Measurements from ENCODE around the gene PLXND1.
A peak's percentile ranks its signal among the peaks of the same experiment; 100 is the strongest.
"Not testable (repeated sequence)": the region's sequence is repeated elsewhere in the genome, so short reads cannot be mapped to it uniquely, and the experiment has no call there.

Gene PLXND1

DNA sequence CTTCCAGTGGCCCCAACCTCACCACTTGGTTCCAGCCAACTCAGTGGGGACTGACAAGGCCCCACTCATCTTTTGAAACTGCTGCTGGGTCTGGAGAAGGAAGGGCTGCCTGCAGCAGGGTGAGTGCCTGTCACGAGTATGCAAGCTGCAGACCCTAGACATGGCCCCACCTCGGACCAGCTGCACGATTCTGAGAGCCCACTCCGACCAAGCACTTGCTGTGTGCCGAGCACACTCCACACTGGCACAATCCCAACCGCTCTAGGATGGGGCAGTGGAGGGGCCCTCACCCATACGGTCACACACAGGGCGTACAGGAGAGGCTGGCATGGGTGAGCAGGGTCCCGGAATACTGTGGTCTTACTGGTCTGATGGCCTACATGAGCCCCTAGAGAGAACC is 8.0 kb upstream of the PLXND1 start:
- DNase-seq: no peak

DNA sequence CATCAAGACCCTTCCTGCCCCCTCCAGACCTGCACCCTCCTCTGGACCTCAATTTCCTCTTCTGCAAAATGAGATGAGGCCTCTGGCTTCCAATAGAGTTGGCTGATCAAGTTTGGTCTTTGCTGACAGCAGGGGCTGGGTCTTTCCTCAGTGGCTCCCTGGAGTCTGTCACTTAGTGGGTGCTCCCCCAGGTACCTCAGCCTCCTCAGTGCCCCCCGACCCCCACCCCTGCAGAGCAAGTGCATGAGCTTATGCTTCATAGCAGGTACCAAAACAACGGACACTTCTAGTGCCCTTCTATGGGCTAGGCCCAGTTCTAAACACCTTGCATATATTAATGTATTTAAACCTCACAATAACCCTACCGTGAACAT is 6.9 kb upstream of the PLXND1 start:
- no peak for DNase-seq

DNA sequence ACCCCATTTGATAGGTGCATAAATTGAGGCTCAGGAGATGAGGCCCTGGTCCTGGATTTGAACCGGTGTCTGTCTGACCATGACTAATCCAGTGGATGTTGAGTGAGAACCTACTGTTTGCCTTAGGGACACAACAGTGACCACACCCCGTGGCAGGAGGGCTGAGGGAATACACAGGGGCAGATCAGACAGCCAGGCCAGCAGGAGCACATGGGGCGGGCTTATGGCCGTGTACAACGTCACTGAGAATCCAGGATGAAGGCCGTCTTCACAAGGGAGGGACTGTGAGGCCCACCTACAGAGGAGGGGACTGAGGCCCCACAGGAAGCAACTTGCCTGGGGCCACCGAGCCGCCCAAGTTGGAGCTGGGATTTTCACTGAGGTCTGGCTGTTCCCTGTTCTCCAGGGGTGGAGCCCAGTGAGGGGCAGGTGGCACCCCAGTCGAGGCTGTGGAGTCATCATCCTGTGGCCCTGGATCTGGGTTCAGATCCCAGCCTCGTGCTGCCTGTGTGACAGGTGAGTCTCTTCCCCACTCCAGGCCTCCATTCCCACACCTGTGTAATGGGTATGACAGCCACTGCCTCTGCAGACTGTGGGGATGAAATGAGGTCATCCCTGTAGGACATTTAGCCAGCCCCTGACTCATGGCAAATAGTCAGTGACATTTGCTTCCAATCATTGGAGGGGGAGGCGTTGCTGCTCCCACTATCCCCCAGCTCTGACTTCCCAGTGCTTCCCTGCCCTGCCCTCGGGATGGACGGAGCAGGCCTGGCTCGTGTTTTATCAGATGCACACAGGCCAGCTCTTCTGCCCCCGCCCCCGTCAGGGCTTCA is 6.3 kb upstream of the PLXND1 start:
- no peak for DNase-seq

DNA sequence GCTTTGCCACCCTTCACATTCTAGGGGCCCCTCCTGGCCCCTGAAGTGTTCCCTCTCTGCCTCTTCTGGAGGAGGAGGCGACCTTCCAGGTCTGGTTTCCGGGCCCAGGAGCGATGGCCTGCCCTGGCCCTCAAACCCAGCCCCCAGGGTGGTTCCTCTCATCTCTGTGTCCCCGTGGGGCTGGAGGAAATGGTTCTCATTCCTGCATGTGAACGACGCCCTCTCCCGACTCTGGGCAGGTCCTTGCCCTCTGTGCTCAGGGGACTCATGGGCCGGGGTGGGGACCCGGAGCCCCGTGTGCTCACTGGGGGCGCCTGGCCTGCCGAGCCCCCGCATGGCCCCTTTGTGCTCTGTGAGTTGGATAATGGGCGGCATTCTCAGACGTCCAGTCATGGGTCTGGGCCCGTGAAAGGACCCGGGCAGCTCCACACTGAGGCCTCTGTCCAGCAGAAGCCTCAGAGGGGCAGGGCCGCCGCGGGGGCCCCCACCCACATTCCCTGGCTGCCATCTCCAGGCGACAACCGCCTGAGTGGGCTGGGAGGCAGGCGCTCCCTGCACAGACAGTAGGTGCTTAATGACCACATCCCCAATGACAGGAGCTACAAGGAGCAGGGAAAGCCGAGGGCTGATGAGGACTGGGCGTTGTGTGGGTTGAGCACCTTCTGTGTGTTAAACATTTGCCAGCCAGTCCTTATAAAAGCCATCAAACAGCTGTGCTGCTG is 5.5 kb upstream of the PLXND1 start:
- DNase-seq: peak in 3 of 14 donors; percentile 39 to 77 (median 62)

DNA sequence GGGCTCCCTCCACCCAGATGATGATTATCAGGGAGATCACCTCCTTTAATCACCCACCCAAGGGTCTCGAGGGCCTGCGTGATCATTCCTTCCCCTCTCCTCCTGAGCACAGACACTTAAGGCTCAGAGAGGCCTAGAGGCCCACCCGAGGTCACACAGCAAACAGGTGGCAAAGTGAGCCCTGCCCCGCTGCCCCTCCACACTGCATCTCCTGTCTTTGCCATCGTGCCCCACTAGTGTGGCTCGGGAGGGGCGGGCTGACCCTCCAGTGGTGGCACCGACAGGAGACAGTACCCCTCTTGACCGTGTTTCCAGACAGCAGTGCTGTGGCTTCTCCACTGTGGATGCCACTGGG is 4.9 kb upstream of the PLXND1 start:
- DNase-seq: no peak

DNA sequence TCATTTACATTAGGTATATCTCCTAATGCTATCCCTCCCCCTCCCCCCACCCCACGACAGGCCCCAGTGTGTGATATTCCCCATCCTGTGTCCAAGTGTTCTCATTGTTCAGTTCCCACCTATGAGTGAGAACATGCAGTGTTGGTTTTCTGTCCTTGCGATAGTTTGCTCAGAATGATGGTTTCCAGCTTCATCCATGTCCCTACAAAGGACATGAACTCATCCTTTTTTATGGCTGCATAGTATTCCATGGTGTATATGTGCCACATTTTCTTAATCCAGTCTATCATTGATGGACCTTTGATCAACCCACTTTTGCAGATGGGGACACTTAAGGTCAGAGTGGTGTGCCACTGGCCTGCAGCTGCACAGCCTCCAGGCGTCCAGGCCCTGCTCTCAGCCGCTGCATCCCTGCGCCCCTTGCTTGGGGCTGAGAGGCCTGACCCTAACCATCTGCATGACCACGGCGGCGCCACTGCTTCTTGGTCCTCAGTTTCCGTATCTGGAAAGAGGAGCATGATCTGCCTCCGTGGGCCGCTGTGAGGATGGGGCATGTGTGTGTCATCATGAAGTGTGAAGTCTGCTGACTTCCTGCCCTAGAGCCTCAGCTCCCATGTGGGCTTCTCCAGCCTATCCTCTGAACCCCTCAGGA is 4.4 kb upstream of the PLXND1 start:
- DNase-seq: not testable (repeated sequence)

DNA sequence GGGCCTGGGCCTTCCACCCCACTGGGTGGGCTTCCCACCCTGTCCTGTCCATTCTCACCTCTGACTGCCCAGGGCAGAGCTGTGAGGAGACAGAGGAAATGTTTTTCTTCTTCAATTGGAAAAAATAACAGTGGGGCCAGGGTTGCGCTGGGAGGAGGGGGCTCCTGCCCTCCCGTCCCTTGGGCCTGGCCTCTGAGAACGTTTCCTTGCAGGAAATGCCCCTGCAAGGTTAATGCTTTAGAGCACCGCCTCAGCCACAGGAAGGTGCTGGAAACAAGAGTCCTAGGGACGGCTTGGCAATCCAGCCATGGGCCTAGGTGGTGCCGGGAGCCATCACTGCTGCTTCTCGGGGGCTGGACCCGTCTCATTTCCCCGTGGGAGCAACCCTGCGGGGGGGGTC is 3.8 kb upstream of the PLXND1 start:
- no peak for DNase-seq

DNA sequence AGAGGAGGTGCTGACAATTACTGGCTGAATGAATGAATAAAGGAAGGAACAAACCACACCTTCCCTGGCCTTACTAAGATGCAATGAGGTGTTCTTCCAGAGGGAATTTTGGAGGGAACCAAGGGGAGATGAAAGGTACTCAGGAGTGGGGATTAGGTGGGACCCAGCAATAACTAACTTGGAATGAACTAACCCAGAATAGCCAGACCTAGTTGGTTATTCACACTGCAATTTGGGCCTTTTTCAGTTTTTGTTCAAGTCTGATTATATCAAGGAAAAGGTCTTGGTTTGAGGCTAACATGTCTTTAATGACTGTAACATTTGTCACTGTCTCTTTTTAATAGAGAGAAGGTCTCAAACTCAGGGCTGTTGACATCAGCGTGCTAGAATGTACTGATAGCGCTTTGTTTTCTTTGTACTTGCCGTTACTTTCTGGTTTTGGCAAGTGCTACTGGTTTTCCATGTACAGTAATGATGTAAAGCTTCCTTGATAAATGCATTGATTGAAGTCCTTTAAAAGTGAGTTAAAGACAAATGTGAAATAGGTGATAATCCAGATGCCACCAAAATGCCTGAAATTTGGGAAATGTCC is 3.2 kb upstream of the PLXND1 start:
- DNase-seq: no peak

DNA sequence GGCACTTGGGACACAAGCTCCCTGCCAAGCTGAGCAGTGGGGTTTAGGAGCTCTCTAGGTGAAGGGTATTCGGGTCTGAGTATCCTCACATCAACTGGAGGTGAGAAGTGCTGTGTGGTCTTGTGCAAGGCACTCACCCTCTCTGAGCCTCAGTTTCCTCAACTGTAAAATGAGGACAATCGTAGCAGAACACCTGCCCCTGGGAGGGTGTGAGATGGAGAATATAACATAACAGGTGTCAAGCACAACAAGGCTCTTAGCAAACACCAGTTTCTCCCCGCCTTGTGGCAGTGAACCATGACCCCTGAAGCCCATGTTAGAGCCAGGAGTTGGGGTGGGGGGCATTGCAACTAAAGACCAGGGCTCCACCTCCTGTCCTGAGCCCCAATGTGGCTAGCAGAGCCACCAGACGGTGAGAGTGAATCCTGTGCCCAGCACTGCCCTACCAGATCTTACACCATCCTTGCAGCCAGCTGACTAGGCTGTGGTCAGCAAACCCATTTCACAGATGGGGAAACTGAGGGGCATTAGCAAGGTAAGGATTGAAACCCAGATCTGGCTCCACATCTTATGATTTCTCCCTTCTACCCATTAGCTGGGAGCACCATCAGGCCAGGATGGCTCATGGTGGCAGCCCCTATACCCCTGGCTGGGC is 2.6 kb upstream of the PLXND1 start:
- DNase-seq: no peak

DNA sequence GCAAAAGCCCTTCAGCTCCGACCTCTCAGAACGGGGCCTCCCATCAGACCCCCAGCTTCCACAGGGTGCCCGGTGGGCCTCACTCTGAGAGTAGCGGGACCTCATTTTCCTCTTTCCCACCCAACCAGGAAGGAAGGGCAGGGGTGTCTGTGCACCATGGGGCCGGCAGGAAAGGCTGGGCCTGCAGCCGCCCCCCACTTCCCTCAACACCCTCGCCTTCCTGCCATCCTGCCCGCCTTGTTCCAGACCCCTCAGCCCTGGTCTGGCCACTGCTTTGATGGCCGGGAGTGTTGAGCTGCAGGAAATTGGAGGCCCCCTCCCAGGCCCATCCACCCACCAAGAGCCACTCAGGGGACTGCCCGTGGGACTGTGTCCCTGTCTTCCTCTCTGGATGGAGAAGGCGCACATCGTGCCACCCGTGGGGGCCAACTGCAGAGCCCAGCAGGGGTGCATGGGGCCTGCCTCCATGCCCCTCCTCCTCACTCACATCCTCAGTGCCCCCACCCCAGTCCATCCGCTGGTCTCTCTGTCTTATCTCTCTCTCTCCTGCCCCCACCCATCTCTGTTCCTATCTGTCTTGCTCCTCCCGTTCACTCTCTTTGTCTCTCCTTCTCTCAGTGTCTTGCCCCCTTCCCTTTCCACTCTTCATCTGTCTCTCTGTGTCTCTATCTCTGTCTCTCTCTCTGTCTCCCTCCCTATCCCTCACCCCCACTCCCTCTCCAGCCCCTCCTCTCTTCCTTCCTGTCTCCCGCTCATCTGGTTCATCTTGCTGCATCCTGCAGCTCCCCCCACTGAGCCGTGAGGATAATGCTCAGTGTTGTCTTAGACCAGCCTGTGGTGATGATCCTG is 1.8 kb upstream of the PLXND1 start:
- DNase-seq: peak in 3 of 14 donors; percentile 25 to 34 (median 30)

DNA sequence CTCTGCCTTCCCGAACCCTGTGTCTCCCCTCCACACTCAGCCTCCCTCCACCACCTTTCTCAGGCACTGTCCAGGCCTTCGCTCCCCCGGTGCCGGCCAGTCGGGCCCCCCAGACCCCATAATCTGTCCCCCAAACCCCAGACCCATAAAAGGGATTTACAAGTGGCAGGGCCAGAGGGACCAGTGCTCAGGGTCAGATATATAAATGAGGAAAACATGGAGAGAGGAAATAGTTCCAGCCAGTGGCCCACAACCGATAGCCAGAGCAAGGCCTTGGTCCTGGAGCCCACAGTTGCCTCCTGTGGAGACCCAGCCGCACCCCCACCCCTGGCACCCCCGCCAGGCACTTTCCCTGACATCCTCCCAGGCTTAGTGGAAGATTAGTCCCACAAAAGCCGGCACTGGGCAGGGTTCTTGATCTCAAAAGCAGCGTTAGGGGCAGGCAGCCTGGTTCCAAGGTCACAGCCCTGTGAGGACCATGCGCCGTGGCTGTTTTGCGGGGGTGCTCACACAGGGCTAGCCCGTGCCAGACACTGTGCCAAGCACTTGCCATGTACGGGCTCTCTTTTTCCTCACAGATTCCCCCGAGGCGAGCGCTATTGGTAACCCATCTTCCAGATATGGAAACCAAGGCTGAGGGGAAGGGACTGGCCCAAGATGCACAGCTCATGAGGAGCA is 1.1 kb upstream of the PLXND1 start:
- DNase-seq: no peak

DNA sequence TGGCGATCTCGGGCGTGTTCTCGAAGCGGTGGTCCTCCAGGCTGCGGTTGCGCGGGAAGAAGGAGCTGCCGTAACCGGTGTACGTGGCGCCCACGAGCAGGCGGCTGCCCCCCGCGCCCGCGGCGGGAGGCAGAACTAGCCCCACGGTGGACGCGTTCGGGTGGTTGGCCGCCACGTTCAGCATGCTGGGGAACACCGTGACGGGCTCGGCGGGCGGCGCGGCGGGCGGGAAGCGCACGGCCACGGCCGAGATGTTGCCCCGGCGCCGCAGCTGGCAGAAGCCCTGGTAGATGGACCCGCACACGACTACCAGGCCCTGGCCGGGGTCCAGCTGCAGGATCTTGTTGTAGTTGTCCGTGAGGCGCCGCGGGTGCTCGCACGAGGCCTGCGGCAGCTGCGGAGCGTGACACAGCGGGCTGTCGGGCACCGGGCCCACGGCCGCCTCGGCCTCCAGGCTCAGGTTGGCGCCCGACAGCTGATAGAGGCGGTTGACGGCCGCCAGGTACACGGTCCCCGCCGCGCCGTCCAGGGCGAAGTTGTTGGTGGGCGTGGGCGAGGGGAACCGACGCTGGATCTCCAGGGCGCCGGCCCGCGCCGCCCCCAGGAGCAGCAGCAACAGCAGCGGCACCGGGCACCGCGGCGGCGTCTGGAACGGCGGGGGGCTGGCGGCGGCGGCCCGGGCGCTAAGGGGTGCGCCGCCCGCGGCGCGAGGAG is 397 bp downstream of the PLXND1 start:
- DNase-seq: peak in 4 of 14 donors; percentile 23 to 58 (median 53)

DNA sequence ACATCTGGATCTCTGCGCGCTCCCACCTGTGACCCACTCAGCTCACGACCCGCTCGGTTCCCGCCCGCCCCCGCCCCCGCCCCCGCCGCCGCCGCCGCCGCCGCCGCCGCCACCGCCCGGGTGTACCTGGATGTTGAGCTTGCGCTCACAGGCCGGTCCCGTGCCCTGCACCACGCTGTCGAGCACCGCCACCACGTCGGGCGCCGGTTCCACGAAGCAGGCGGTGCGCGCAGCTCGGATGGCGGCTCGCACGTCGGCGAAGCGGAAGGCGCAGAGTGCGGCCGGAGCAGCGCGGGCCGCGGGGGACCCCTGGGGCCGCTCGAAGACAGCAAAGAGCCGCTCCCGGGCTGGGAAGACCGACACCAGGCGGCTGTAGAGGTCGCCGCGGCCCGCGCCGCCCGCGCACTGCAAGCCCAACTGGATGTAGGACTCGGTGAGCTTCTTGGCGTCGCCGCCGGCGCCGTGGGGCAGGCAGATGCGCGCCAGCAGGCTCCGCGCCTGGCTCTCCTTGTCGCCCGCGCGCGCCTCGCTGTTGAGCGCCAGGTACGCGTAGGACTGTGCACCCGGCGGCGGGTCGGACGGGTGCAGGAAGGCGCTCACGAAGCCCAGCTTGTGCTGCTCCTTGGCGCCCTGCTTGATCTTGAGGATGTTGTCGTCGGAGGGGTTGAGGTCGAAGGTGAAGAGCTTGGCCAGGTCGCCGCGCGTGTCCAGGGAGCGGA is 1.1 kb downstream of the PLXND1 start:
- peak in 4 of 14 donors; percentile 20 to 58 (median 42) for DNase-seq

DNA sequence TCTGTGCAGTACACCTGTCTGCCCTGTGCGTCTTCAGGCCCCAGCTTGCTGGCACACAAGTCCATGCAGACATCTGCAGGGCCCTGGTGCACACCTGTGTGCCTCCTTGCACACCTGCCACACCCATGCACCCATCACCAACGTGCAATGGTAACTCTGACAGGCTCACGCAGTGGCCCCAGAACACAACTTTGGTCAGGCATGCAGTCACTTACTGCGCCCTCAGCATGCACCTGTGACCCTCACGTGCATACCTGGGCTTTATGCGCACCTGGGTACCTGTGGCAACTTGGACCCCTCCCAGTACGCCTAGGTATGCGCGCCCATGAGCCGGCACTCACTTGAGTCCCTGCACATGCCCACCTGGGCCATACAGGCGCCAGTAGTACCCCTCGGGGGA is 1.7 kb downstream of the PLXND1 start:
- DNase-seq: no peak

DNA sequence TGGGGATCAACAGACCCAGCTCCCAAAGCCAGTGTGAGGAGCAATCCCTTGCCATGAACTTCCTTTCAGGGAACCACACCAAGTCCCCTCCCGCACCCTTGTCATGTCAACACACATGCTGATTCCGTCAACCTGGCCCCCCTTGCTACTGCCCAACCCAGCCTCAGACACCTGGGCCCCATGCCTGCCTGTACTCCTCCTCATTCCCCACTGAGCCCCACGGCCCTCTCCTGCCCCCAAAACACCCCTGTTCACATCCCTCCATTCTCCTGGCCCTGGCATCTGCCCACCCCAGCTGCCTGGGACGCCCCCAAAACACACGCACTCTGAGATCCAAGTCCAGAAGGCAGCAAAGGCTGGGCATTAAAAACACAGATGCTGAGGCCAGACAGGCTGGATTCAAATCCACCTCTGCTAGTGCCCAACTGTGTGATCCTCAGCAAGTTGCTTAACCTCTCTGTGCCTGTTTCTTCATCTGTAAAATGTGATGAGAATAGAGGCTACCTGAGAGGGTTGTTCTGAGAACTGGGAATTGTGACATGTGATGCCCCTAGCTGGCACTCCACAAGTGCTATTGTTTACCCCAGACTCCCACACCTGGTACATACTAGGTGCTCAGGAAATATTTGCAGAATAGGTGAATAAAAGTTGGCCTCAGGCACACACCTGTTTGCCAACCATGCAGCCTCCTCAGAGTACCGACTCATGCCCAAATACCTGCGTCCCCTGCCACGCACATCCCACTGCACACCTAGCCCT is 2.3 kb downstream of the PLXND1 start:
- no peak for DNase-seq

DNA sequence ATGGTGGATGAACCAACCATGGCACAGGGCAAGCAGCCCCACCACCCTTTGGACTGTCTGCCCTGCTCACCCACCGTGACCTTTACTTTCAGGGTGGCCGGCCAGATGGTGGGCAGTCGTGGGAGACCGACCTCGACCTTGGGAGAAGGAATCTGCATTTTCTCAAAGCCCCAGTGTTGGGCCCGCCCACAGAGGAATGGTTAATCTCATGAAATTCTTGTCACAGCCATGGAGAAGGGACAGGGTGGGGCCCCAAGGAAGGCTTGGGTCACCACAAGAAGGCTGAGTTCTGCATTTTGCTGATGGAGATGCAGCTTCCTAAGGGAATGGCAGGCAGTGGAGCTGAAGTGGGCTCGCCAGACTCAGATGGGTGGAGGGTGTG is 2.9 kb downstream of the PLXND1 start:
- no peak for DNase-seq

DNA sequence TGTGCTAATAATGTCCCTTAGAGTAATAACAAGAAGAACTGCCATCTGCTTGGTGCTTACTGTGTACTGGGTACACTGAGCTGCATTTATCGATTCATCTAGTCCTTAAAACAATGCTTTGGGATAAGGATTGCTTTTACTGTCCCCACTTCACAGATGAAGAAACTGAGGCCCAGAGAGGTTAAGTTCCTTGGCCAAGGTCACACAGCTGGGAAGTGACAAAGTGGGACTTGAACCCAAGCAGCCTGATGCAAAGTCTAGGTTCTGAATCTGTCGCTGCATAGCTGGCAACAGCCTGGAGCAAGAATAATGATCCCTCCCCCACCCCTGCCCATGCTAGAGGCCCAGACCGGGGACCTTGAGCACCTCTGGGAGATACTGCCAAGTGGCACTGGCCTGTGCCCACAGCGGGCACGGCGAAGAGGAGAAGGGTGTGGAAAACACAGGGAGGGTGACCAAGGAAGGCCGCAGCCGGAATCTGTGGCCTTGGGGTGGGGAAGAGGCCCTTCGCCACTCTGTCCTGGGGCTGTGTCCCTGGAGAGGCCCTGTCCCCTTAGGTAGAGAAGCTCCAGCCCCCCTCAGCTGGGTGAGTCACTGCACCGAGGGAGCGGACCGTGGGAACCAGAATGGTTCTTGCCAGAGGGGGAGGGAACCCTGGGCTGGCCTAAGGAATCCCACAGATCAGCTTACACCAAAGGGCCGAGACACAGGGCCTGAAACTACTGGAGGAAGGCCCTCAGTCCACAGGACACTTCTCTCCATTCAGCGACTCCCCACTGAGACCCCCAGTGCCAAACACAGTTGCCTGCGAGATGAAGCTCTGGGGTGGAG is 3.5 kb downstream of the PLXND1 start:
- DNase-seq: peak in 4 of 14 donors; percentile 27 to 71 (median 34)

DNA sequence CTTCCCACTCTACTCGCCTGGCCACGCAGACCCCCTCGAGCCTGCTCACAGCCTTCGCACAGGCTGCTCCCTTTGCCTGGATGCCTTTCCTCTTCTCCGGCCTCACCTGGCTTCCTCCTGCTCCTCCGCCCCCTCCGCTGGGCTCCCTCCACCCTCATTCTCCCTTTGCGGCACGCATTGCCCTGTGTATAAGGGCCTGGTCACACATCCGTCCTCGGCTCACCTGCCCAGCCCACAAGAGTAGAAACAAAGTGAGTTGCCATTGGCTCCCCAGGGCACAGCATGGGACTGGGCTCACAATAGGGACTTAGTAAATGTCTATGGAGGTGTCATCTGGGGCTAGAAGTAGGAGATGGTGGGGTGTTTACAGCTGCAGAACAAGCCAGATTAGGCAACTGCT is 4.2 kb downstream of the PLXND1 start:
- no peak for DNase-seq
